Coronary artery (tissue), 2 donors: ENCODE data around the gene ZNF816.
"Not testable (repeated sequence)": the region's sequence is repeated elsewhere in the genome, so short reads cannot be mapped to it uniquely, and the experiment has no call there.

Experiments
- DNase-seq: peaks from one replicate; pipeline ENCODE4 v3.0.0-alpha.2; 2017; ENCODE audit warnings: low spot score
- H3K27ac ChIP-seq, 2 donors: fragments of 200-600 bp; sonication (generic); one replicate each; pipeline ENCODE4 v1.5.1; 2016 to 2019
- H3K4me3 ChIP-seq: fragments of 200-600 bp; sonication (generic); 2 replicates; pipeline ENCODE4 v1.5.1; 2016; ENCODE audit warnings: mild to moderate bottlenecking, moderate library complexity
- CTCF ChIP-seq: fragments of 200-600 bp; sonication (generic); IDR thresholded peaks from one replicate; pipeline ENCODE4 v1.5.1; 2019; ENCODE audit warnings: antibody characterized with exemption

Gene ZNF816

GRCh38 chr19:52946322-52947310 is 16.1 kb downstream of the ZNF816 start:
- DNase-seq: no peak
- no peak overlapping the region for H3K4me3 ChIP-seq
- no peak overlapping the region for H3K27ac ChIP-seq
- TF ChIP-seq CTCF: no peak

GRCh38 chr19:52945652-52946321 is 16.9 kb downstream of the ZNF816 start:
- H3K27ac ChIP-seq: no peak overlapping the region
- TF ChIP-seq CTCF: no peak
- H3K4me3 ChIP-seq: no peak overlapping the region
- no peak for DNase-seq

- DNase-seq, H3K27ac ChIP-seq, H3K4me3 ChIP-seq: not testable (repeated sequence)
Observed at GRCh38 chr19:52944703-52945493, 17.8 kb downstream of the ZNF816 start.

GRCh38 chr19:52943884-52944643 is 18.6 kb downstream of the ZNF816 start:
- no peak for TF ChIP-seq CTCF
- Histone ChIP-seq H3K27ac (no peak overlapping the region), H3K4me3 (no peak overlapping the region)
- DNase-seq: no peak

- DNase-seq: no peak
- peak overlapping the region; percentile 72 to 80 for H3K27ac ChIP-seq
- H3K4me3 ChIP-seq: peak overlapping the region; percentile 78
- no peak for TF ChIP-seq CTCF
Observed at GRCh38 chr19:52943134-52943883, 19.4 kb downstream of the ZNF816 start.

GRCh38 chr19:52942386-52943133 is 20.1 kb downstream of the ZNF816 start:
- Histone ChIP-seq H3K4me3 (peak overlapping the region; percentile 78), H3K27ac (peak overlapping the region; percentile 72 to 80)
- DNase-seq: peak; percentile 97
- TF ChIP-seq CTCF: no peak
